Activated CD4-positive, CD25-positive, alpha-beta regulatory T cell treated with anti-CD3 and anti-CD28 coated beads, Interleukin-2, amount 50 U/mL, for 72 hours (primary cell): ENCODE results near the gene CATSPERZ.

Experiments
- DNase-seq: peaks from one replicate; pipeline ENCODE4 v3.0.0; 2021

The CATSPERZ gene

DNA sequence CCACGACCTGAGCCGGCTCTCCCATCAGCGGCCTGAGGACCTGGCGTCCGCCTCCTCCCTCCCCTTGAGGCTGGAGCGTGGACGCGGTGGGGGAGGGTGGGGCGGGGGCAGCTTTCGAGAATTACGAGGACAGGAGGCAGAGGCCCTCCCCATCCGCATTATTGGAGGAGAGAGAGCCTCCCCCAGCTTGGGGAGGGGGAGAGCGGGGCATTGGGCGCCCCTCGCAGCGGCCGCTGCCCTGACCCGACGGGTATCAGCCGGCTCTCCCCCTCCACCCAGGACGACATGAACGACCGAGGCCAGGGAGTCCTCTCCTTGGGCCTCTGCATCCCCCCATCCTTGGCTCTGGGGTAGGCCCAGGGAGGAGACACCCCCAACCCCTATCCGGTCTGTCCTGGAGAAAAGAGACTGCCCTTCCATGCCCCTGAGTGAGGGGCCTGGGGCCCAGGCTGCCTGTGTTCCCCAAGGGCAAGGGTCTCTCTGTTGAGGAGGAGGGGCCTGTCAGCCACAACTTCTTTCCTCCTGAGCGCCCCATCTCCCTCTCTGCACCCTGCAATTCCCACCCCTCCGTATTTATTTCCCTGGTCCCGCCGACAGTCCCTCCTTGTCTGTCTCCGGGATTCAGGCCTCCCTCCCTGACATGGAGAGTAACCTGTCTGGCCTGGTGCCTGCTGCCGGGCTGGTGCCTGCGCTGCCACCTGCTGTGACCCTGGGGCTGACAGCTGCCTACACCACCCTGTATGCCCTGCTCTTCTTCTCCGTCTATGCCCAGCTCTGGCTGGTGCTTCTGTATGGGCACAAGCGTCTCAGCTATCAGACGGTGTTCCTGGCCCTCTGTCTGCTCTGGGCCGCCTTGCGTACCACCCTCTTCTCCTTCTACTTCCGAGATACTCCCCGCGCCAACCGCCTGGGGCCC, 14.0 kb upstream of the CATSPERZ start:
- peak; percentile 48 for DNase-seq

DNA sequence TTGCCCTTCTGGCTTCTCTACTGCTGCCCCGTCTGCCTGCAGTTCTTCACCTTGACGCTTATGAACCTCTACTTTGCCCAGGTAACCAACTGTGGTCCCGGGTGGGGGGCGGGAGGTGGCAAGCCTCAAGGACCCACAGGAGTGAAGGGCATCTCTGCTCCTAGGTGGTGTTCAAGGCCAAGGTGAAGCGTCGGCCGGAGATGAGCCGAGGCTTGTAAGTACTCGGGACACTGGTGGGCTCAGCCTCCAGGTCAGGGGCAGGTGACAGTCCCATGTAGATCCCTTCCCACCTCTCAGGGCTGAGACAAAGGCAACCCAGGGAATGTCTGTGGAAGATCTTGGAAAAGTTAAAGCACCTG, 13.4 kb upstream of the CATSPERZ start:
- no peak for DNase-seq

DNA sequence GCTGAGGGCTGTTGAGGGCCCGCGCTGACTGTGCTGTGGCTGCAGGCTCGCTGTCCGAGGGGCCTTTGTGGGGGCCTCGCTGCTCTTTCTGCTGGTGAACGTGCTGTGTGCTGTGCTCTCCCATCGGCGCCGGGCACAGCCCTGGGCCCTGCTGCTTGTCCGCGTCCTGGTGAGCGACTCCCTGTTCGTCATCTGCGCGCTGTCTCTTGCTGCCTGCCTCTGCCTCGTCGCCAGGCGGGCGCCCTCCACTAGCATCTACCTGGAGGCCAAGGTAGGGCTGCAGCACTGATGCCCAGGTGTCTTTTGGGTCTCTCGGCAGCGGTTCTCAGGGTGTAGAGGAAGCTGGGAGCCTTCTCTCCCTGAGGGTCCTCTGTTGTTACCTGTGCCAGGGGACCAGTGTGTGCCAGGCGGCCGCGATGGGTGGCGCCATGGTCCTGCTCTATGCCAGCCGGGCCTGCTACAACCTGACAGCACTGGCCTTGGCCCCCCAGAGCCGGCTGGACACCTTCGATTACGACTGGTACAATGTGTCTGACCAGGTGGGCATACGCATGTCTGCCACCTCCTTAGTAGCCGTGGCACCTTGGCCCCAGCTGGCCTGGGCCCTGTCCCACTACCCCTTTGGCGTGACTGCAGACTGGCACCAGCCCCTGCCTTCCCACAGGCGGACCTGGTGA, 12.3 kb upstream of the CATSPERZ start:
- no peak for DNase-seq

DNA sequence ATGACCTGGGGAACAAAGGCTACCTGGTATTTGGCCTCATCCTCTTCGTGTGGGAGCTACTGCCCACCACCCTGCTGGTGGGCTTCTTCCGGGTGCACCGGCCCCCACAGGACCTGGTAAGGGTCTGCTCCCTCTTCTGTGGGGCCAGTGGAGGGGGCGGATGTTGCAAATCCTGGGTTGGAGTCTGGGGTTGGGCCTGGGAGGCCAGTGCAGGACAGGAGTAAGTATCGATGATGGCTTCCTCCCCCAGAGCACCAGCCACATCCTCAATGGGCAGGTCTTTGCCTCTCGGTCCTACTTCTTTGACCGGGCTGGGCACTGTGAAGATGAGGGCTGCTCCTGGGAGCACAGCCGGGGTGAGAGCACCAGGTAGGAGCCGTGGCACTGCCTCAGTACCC, 11.8 kb upstream of the CATSPERZ start:
- no peak for DNase-seq

DNA sequence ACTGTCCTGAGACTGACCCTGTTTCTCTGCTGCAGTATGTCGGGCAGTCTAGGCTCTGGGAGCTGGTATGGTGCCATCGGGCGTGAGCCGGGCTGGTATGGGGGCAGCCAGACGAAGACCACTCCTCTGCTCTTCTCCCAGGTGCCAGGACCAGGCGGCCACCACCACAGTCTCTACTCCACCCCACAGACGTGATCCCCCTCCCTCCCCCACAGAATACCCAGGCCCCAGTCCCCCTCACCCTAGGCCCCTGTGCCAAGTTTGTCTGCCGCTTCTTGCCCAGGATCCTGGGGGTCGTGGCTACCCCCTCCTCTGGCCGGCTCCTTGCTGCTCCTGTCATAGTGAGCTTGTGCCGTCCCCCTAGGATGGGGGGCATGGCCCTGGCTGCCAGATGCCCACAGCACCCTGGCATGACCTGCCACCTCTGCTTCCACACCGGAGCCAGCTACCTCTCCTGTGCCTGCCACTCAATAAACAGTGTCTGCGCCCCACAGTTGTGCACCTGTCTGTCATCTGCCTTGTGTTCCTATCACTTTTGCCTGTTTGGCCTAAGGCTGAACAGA, 11.1 kb upstream of the CATSPERZ start:
- DNase-seq = no peak

DNA sequence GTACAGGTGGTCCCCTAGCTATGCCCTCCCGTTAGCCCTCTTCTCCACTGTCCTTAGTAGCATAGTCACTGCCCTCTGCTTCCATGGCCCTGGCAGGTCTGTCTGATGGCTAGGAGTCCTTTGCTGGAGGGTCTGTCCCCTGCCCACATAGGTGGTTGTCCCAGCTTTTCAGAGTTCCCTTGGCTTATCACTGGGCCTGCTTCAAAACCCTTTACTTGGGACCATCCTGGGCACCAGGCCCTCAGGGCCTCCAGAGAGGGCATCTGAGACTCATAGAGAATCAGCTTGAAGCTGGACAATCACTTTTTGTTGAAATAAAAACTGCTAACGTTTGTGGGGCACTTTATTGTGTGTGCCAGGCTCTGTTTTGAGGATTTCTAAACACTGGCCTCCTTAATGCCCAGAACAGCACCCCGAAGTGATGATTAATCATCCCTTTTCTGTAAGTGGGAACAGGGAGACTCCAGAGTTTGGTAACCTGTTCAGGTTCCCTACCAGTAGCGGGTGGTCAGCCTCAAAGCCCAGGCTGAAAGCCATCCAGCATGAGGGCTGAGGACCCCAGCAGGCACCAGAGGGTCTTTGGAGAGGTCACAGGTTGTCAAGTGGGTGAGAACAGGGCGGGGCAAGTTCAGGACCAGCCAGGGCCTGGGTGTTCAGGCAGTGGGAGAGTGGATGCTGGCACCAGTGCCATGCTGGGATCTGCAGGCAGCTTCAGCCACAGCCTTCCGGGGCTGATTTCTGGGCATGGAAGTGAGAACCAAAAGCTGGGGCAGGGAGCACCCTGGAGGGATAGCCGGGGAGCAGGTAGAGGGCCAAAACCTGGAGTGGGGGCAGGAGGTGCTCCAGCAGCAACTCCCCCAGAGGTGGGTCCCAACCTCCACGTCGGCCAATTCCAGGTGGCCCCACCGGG, 9.6 kb upstream of the CATSPERZ start:
- DNase-seq = no peak

DNA sequence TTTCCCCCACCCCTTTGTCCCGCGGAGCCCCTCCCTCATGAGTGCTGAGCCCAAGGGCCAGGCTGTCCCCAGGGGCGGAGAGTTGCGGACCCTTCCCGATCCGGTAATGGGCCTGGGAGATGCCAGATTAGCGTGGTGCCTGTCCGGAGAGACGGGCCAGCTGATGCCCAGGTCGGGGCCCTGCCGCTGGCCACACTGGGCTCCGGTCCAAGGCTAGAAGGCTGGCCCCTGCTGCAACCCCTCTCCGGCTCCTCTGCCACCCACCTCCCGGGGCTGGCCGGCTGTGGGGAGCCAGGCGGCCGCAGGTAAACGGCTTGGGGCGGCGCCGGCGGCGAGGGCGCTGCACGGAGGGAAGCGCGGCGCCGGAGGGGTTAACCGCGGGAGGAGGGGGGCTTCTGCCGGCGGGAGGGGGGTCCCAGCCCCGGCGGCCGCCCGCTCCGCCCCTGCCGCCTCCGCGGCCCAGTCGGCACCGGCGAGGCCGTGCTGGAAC, 8.9 kb upstream of the CATSPERZ start, which contains the start of gene KCNK4:
TSS of gene KCNK4 (plus strand) at position 41 of the 490 bp plus-strand sequence. CDS start 1,717 bp downstream, outside the sequence.
- DNase-seq = no peak

DNA sequence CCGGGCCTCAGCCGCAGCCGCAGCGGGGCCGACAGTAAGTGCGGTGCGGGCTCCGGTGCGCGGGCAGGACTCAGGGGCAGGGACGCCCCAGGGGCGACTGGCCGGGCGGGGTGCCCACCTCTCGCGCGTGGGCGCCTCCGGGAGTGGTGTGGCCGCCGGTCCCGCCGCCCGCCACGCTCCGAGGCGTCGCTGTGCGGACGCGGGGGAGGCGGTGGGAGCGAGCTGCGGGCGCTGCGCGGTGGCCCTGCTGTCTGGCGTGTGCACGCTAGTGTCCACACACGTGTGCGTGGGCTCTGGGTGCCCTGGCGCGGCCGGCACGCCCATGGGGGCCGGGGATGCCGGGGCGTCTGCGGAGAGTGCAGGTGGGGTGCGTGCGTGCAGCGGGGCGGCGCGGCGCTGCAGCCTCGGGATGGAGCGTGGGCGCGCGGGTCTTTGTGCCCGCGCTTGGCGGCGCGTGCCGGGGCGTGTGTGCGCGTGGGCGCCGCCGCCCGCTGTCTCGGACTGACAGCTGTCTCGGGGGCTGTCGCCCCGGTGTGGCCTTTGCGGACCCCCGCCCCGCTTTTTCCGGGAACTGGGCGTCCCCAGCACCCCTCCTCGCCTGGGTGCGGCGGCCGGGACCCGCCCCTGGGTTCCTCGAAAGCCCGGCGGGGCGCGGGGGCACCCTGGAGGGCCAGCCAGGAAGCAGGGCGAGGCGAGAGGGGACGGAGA, 8.3 kb upstream of the CATSPERZ start:
- no peak for DNase-seq

DNA sequence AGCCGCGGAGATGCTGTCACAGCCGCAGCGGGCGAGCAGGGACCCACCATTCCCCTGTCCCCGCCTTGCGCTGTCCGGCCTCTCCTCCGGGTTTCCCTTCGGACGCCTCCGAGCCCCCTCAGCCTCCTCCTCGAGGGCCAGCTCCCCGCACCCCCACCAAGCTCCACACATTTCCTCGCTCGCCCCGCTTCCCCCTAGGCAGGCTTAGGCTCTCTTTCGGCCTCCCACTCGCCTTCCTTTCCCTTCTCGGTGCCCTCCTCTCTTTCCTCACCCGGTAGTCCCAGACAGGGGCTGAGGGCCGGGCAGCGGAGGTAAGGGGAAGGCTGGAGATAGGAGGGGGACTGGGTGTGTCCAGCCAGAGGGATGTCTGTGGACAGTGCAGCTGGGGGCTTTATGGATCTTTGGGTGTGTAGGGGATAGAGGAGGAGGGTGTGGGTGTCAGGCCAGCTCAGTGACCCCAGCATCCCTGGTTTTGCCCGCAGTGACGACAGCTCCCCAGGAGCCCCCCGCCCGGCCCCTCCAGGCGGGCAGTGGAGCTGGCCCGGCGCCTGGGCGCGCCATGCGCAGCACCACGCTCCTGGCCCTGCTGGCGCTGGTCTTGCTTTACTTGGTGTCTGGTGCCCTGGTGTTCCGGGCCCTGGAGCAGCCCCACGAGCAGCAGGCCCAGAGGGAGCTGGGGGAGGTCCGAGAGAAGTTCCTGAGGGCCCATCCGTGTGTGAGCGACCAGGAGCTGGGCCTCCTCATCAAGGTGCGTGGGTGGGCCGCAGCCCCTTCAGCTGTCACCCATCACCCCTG, 7.5 kb upstream of the CATSPERZ start:
- no peak for DNase-seq

DNA sequence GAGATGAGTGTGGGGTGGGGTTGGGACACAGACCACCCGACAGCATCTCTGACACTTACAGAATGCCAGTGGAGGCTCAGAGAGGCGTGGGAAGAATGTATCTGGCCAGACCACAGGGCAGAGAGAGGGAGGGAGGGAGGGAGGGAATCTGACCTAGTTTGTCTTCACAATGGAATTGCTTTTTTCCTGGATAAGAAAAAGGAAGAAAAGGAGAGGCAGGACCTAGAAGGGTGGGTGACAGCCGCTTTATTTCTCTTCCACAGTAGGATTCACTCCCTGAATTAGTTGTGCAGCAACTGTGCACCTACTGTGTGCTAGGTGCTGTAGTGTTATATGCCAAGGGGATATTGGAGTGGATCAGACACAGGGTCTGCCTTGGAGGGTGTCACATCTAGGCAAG, 5.4 kb upstream of the CATSPERZ start:
- no peak for DNase-seq

DNA sequence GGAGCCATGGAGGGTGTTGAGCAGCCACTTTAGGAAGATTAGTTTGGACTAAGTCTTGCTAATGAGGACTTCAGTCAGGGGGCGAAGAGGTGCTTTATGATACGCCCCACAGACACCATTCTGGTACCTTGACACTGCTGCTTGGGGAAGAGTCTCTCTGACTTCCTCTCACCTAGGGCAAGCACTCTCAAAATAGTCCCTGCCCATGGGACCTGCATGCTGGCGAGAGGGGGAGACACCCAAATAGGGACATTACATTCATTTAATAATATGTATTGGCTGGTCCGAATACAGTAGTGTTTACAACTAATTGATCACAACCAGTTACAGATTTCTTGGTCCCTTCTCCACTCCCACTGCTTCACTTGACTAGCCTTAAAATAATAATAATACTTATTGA, 4.4 kb upstream of the CATSPERZ start:
- no peak for DNase-seq

DNA sequence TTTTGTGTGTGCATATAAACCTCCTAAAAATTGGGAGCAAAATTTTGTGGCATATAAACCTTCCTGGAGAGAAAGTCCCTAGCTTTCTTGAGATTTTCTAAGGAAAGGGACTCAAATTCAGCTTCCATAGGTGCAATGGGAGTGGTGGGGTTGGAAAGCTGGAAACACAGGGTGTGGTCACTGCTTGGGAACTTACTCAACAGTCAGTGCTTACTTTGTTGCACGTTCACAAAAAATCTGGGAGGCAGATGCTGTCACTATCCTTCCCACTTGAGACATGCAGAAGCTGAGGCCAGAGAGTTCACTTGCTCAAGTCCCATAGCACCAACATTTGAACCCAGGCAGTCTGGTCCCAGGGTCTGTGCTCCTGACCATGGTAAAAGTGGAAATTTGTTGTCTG, 3.9 kb upstream of the CATSPERZ start:
- DNase-seq = no peak

DNA sequence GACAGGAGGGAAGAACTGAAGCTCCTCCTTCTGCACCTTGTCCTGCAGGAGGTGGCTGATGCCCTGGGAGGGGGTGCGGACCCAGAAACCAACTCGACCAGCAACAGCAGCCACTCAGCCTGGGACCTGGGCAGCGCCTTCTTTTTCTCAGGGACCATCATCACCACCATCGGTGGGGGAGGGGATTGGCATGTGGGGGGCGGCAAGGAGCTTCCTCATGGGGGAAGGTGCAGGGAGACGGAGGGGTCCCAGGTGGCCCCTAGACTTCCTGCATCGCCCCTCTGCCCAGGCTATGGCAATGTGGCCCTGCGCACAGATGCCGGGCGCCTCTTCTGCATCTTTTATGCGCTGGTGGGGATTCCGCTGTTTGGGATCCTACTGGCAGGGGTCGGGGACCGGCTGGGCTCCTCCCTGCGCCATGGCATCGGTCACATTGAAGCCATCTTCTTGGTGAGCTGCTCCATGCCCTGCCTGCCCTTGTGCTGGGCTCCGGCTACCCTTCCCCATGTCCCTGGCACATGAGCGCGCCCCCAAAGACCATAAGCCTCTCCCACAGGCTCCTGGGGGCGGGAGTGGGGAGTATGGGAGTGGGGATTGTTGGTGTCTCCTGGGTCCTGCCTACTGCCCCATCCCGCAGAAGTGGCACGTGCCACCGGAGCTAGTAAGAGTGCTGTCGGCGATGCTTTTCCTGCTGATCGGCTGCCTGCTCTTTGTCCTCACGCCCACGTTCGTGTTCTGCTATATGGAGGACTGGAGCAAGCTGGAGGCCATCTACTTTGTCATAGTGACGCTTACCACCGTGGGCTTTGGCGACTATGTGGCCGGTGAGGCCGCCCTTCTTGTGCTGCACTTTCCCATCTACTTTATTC, 3.1 kb upstream of the CATSPERZ start:
- DNase-seq = no peak

DNA sequence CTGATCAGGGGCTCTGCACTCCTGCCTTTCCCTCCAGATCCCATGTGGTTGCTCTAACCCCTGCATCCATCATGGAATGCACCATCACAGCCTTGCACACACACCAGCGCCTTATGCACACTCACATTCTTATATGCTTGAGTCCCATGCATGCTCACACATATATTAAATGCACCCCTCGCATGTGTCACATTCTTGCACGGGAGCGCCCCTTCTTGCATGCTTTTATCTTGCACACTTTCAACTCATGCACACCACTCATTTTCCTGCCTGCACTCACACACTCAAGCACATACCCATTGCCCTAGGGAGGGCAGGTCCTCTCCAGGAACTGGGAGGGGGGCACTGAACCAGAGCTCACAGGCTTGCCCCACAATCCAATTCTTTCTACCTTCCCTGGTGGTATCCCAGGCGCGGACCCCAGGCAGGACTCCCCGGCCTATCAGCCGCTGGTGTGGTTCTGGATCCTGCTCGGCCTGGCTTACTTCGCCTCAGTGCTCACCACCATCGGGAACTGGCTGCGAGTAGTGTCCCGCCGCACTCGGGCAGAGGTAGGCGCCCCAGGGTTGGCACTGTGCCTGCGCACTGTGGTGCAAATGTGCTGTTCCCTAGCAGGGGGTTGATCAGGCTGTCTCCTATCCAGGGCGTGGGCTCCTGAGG, 2.3 kb upstream of the CATSPERZ start:
- no peak for DNase-seq

DNA sequence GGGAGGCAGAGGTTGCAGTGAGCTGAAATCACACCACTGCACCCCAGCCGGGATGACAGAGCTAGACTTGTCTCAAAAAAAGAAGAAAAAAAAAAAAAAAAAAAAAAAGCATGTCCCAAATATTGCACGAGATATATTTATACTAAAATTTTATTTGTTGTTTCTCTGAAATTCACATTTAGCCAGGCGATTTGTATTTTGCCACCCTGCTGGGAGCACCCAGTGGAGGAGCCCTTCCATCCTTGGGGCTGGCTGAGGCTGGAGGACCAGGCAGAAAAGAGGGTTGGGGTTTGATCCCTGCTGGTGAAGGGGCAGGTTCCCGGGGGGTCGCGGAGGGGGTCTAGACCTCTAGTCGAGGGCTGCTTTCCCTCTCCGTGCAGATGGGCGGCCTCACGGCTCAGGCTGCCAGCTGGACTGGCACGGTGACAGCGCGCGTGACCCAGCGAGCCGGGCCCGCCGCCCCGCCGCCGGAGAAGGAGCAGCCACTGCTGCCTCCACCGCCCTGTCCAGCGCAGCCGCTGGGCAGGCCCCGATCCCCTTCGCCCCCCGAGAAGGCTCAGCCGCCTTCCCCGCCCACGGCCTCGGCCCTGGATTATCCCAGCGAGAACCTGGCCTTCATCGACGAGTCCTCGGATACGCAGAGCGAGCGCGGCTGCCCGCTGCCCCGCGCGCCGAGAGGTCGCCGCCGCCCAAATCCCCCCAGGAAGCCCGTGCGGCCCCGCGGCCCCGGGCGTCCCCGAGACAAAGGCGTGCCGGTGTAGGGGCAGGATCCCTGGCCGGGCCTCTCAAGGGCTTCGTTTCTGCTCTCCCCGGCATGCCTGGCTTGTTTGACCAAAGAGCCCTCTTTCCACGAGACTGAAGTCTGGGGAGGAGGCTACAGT, 952 bp upstream of the CATSPERZ start:
- DNase-seq = no peak

DNA sequence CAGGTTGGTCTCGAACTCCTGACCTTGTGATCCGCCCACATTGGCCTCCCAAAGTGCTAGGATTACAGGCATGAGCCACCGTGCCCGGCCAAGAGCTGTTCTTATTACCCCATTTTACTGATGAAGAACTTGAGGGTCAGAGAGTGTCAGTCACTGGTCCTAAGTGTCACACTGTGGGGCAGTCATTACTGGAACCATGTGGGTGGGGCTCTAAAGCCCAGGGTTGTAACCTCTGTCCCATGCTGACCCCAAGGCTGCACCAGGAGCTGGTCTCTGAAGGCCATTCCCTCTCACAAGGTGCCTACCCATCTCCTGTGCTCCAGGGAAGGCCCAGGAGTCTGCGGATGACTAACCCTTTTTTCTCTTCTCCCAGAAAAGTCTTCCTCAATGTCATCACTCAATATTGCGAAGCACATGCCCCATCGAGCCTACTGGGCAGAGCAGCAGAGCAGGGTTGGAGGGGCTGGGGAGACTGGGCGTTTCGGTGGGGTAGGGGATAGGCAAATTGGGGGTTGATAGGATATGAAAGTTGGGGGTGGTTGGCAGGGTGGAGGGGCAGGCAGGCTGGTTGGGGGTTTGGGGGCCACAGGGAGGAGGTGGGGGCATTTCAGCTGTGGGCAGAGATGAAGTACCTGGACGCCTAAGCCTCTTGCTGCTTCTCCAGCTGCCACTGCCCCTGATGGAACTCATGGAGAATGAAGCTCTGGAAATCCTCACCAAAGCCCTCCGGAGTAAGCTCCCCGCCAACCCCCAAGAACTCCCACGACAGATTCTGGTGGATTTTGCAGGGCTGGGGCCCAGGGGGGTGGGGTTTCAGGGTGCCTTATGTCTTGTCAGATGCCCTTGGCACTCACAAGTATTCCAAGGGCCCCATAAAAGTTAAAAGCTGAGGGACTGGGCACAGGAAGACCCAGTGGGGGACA, 3.2 kb downstream of the CATSPERZ start:
- no peak for DNase-seq

DNA sequence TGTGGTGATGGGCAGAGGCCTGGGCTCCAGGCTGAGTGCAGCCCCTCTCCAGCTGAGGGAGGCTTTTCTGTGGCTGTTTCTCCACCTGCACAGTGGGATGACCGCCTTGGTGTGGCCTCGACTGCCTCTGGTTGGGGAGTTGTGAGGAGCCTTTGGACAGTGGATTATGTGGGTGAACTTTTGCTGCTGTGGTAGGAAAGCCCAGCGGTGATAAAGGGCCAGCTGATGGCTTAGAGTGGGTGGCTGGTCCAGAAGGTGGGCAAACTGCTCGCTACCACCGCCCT, 3.8 kb downstream of the CATSPERZ start:
- no peak for DNase-seq
